GM12878 (cell line): ENCODE results near the gene NTF3.

Experiments
- CEBPZ ChIP-seq: fragments of 150-350 bp; IDR thresholded peaks from 2 replicates; pipeline ENCODE4 v1.6.1; 2016; ENCODE audit warnings: low read depth, low read length
- CHD2 ChIP-seq: IDR thresholded peaks from 2 replicates; pipeline ENCODE4 v1.6.1; 2011; ENCODE audit warnings: low read depth, low read length, improper control_type of control experiment, borderline replicate concordance
- CTCF ChIP-seq, 3 experiments: IDR thresholded peaks in 2 of 3; conservative IDR thresholded peaks in 1 of 3; 2 replicates each; pipeline ENCODE4 v1.5.1; 2011; ENCODE audit warnings: low read depth in 3 of 3, low read length in 3 of 3, mild to moderate bottlenecking in 3 of 3, control low read depth in 2 of 3, moderate library complexity in 2 of 3, inconsistent platforms in 1 of 3, mixed read lengths in 1 of 3; ENCODE audit not compliant: control insufficient read depth in 2 of 3, insufficient read depth in 1 of 3; ENCODE audit errors: extremely low read depth in 1 of 3
- EED ChIP-seq: sonication (generic); IDR thresholded peaks from 2 replicates; pipeline ENCODE4 v1.6.1; 2016; ENCODE audit warnings: antibody characterized with exemption, low read depth
- ESRRA ChIP-seq: IDR thresholded peaks from 2 replicates; pipeline ENCODE4 v1.6.1; 2012; ENCODE audit warnings: mild to moderate bottlenecking, low read length, improper control_type of control experiment
- NFYA ChIP-seq: IDR thresholded peaks from 2 replicates; pipeline ENCODE4 v1.6.1; 2011; ENCODE audit warnings: low read depth, mild to moderate bottlenecking, low read length, improper control_type of control experiment, borderline replicate concordance
- POLR2AphosphoS2 ChIP-seq: IDR thresholded peaks from 2 replicates; pipeline ENCODE4 v1.6.1; 2011; ENCODE audit warnings: low read depth, mild to moderate bottlenecking, low read length, improper control_type of control experiment, moderate library complexity
- SMC3 ChIP-seq: IDR thresholded peaks from 2 replicates; pipeline ENCODE4 v1.6.1; 2011; ENCODE audit warnings: low read length, improper control_type of control experiment, borderline replicate concordance

GRCh38 chr12:5492562-5492961 lies 60.7 kb downstream of the NTF3 start:
- TF ChIP-seq CTCF (IDR thresholded peaks at IDR 0.05 in 2 of 3, conservative IDR thresholded peaks at IDR 0.05 in 1 of 3; ENCODE audit: control insufficient read depth in 2 of 3, extremely low read depth in 1 of 3, insufficient read depth in 1 of 3, low read depth in 3 of 3, low read length in 3 of 3) (no peak), POLR2AphosphoS2 (no peak), CHD2 (no peak), SMC3 (no peak), CEBPZ (no peak), NFYA (no peak), ESRRA (no peak), EED (no peak)
